Measurements from ENCODE around the gene PLCB4.

DNA sequence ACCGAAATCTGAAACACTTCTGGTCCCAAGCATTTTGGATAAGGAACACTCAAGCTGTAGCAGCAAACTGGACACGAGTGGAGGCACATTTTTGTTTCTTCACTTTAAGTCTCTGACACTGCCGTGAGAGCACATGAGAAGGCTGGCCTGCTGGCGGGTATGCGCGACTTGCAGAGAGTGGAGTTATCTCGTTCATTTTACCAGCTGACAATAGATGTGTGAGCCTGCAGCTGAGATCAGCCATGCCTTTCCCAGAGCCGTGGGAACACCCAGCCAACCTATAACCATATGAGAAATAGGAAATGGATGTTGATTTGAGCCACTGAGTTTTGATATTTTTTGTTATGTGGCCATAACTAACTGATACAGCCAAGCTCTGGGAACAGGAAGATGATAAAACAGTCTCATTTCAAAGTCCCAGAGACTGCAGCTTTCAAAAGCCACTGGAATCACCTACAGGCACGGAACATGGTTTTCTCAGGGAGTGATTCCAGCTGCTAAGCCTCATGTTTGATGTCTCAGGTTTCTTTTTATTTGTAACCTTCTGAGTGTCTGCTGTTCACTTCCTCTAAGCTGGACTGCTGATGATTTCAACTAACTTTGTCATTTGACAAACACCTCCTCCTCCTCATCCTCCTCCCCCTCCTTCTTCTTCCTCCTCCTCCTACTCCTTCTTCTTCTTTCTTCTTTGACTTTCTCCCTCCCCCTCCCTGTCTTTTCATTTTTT, 416.9 kb downstream of the PLCB4 start:
- TF ChIP-seq CTCF (IDR thresholded peaks at IDR 0.05), result no peak
- TF ChIP-seq POLR2A (IDR thresholded peaks at IDR 0.05), result no peak

All from lower leg skin (tissue), 3 donors.